ENCODE results near the gene NBPF20.
A peak's percentile ranks its signal among the peaks of the same experiment; 100 is the strongest.
"Not testable (repeated sequence)": the region's sequence is repeated elsewhere in the genome, so short reads cannot be mapped to it uniquely, and the experiment has no call there.

NBPF20 gene

DNA sequence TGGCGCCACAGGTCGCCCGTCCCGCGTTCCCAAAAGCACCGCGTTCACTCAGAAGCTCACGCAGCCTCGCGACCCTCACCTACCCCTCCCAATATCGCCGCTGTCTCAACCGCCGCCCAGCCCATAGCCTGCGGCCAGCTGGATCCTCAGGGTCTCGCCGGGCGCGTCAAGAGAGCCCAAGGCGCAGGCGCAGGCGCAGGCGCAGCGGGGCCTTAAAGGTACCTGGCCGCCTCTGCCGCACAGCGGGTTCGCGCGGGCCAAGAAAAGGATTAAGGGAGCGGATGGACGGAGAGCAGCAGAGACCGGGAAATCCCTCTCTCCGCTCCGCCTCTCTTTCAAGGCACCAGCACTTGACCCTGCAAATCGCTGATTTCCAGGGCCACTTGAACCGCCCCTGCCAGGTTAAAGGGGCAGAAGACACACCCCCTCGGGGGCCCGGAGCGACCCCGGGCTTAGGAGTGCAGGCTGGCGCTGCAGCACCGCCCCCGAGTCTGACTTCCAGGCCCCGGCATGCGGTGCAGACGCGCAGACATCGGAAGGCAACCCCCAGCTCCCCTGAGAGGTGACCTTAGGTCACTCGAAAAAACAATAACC lies at the start of gene NBPF20:
TSS of gene NBPF20 (minus strand) at position 168 of the 594 bp plus-strand sequence. CDS start 20,331 bp downstream, outside the sequence.
- no peak for FAIRE-seq
- DNase-seq (ENCODE audit: insufficient read length, low spot score), result peak; percentile 90

DNA sequence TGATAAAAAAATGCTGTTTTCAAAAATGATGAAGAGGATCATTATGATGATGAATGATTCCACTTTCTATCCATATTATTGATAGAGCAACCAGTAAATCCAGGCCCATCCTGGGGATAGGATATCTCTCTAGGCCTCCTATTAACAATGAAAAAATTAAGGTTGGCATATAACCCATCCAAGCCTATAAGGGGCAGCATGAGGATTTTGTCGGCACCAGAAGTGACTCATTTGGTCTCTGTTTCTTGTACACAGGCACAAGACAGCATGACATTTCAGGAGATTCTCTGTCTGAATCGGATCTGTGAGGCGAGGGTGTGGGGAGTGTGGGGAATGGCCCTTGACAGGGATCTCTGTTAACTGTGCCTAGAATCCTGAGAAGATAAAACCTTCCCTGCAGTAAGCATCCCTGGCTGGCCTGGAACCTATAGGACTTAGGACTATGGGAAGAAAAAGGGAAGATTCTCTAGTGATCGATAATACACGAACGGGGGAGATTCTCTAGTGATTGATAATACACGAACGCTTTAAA lies 49.5 kb upstream of the NBPF20 start:
- FAIRE-seq; DNase-seq (ENCODE audit: insufficient read length, low spot score): not testable (repeated sequence)

GRCh38 chr1:145472731-145473130 lies 47.3 kb upstream of the NBPF20 start:
- FAIRE-seq; DNase-seq (ENCODE audit: insufficient read length, low spot score): not testable (repeated sequence)

GRCh38 chr1:145471365-145471764 lies 46.0 kb upstream of the NBPF20 start:
- FAIRE-seq; DNase-seq (ENCODE audit: insufficient read length, low spot score): not testable (repeated sequence)

GRCh38 chr1:145465405-145466144 lies 40.2 kb upstream of the NBPF20 start:
- not testable (repeated sequence) for FAIRE-seq

DNA sequence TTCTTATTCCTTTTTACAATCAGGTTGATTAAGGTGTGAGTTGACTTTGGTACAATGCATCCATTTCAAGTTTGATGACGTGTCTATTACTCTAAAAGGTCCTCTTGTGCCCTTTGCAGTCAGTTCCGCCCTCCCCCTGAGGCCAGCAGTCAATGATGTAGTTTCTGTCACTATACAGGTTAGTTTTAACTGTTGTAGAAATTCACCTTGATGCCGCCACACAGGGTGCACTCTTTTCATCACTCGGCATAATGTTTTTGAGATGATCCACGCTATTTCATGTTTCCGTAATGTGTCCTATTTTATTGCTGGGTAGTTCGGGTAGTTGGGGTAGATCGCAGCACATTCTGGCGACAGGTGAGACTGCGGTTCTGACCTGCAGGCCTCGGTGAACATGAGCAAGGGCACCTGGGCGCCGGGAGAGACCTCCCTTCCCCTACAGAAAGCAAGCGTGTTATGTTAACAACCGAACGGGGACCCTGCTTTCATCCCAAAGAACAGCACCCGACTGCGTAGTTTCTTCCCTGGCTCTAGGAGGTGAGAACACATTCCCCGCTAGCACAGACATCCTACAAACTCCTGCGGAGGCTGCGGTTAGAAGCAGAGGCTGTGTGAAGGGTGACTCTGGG lies 39.4 kb upstream of the NBPF20 start:
- FAIRE-seq, result not testable (repeated sequence)

More at GRCh38 chr1:145465405-145466144, 40.2 kb upstream of the NBPF20 start:
- DNase-seq (ENCODE audit: insufficient read length, low spot score), result peak; percentile 9

DNA sequence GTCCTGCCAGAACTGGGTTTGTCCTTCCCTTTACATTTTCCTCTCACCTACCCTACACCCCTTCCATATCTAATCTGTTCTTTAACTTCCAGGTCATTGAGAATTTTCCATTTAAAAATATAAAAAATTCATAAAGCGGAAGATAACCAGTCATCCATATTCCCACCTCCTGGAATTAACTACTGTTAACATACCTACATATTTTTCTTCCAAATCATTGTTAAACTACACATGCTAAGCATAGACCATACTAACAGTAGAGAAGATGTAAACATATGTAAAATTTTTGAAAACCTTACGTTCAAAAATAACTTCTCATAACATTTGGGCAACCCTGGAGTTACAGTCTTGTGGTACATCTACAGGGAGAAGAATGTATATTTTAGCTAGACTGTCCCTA lies 38.6 kb upstream of the NBPF20 start:
- not testable (repeated sequence) for DNase-seq (ENCODE audit: insufficient read length, low spot score); FAIRE-seq

More for the DNA sequence above, 39.4 kb upstream of the NBPF20 start:
- DNase-seq (ENCODE audit: insufficient read length, low spot score), result not testable (repeated sequence)

- FAIRE-seq; DNase-seq (ENCODE audit: insufficient read length, low spot score): not testable (repeated sequence)
These were observed 35.3 kb upstream of the NBPF20 start for GRCh38 chr1:145460684-145461083.

DNA sequence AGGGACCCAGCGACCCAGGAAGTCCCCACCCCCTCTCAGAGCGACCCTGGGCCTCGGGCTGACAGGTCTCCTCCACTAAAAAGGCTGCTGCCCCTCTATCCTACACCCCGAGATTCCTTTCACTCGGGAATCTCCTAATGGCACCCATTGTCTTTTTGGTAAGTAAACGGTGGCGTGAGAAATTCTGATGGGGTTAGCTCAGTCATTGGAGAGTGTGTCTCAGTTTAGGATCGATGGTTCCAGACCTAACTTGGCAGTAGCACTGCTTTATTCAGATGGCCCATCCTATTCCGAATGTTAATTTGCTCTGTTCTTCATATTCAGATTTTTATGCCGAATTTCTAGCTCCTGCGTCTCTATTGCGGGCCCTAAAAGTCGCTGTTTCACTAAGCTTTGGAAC lies 34.6 kb upstream of the NBPF20 start:
- not testable (repeated sequence) for FAIRE-seq

DNA sequence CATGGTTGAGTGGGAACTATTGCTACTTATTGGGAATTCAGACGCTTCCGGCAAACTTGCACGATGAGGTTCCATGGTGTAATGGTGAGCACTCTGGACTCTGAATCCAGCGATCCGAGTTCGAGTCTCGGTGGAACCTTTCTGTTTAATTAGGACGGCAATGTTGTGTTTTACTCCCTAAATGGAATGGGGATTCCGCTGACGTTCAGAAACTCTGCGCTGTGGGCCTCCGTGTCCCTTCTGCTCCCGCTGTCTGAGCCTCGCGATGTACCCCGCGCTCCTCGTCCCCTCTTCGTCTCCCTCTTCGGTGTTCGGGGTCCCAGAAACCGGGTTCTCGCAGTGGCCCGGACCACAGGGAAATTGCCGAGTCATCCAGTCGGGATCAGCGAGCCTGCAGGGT lies 34.2 kb upstream of the NBPF20 start:
- FAIRE-seq; DNase-seq (ENCODE audit: insufficient read length, low spot score): not testable (repeated sequence)

More for the DNA sequence above, 34.6 kb upstream of the NBPF20 start:
- DNase-seq (ENCODE audit: insufficient read length, low spot score), result not testable (repeated sequence)

DNA sequence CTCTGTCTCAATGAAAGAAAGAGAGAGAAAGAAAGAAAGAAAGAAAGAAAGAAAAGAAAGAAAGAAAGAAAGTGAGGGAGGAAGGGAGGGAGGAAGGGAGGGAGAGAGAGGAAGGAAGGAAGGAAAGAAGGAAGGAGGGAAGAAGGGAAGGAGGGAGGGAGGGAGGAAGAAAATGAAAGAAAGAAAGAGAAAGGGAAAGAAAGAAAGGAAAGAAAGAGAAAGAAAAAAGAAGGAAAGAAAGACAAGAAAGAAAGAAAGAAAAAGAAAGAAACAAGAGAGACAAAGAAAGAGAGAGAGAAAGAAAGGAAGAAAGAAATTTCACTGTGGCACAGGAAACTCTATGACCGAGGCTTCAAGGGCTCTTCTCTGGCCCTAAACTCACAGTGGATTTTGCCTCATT lies 33.7 kb upstream of the NBPF20 start:
- not testable (repeated sequence) for FAIRE-seq; DNase-seq (ENCODE audit: insufficient read length, low spot score)

- not testable (repeated sequence) for FAIRE-seq; DNase-seq (ENCODE audit: insufficient read length, low spot score)
These were observed 29.4 kb upstream of the NBPF20 start for GRCh38 chr1:145454824-145455177.

DNA sequence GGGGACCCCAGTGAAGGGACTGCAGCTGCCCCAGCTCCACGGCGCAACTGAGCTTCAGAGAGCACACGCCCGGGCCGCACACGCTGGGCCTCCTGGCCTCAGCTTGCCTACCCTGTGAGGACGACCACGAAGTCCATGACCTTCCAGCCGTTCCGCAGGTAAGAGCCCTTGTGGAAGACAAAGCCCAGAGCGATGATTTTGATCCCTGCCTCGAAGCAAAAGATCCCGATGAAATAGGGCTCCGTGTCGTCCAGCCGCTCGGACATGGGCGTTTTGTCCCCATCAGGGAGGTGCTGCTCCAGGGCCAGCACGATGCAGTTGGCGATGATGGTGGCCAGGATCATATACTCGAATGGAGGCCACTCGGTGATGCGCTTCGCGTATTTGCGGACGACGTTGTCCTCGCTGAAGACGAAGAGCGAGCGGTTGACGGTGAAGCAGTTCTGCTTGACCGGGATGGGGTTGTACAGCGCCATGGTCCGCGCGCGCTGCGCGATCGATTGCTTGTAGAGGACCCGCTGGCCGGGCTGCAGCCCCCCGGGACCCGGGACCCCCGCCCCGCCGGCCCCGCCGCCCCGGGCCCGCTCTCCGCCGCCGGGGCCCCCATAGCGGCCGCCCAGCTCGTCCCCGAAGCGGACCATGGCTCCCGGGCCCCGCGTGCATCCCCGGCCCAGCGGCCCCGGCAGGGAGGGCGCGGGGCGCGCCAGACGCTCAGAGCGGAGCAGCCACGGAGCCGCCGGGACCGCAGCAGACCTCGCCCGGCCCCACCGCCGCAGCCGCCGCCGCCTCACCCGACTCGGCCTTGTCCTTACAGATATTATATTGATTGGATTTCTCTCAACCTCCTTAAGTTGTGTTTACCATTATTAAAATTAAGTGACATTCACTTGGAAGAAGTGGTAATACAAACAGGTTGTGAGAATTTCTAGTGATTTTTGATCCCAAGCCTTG lies 28.7 kb upstream of the NBPF20 start:
- not testable (repeated sequence) for DNase-seq (ENCODE audit: insufficient read length, low spot score); FAIRE-seq

DNA sequence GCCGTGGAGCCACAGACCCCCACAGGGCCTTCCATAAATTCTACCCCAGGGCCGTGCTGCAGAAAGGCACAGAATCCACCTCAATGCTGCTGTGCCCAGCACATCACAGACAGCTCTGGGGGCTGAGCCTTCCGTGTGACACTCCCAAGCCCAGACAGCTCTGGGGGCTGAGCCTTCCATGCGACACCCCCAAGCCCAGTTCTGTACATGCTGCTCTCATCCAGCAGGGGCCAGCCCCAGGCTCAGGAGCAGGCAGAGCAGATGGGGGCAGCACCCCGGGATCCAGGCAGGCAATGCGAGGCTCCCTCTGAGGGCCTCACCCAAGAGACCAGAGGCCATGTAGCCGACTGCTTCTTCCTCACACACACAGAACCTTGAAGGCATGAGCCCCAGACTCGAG lies 27.1 kb upstream of the NBPF20 start:
- not testable (repeated sequence) for DNase-seq (ENCODE audit: insufficient read length, low spot score); FAIRE-seq

DNA sequence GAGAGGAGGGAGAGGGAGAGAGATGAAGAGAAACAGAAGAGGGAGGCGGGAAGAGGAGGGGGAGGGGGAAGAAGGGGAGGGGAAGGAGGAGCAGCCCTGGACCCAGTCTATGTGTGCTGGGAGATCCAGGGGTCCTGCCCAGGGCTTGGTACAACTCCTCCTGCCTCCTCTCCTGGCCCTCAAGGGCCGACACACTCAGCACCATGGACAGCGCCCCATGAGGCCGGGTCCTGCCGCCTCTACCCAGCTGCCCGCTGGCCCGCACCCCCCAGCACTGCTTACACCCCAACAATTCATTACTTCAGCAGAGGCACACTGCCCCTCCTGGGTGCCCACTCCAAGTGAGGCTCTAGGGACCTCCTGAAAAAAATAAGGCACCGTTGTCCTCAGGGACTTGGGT lies 26.5 kb upstream of the NBPF20 start:
- FAIRE-seq; DNase-seq (ENCODE audit: insufficient read length, low spot score): not testable (repeated sequence)

DNA sequence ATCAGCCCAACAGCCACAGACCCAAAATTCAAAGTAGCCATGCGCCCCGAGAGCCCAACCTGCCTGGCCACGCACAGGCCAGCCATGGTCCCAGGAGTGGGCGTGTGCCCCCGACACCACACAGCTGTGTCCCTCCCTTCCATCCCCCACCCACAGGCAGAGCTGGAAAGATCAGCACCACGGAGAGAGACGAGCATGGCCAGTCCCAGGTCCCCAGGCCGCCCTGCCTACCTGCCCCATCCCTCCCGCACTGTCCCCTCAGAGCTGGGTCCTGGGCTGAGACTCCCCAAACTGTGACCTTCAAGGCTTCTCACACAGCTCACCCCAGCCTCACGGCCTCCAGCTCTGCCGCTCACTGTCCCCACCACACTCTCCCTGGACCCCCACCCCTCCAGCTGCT lies 19.8 kb upstream of the NBPF20 start:
- FAIRE-seq; DNase-seq (ENCODE audit: insufficient read length, low spot score): not testable (repeated sequence)

- not testable (repeated sequence) for DNase-seq (ENCODE audit: insufficient read length, low spot score); FAIRE-seq
These were observed 16.9 kb upstream of the NBPF20 start for GRCh38 chr1:145442340-145442739.

DNA sequence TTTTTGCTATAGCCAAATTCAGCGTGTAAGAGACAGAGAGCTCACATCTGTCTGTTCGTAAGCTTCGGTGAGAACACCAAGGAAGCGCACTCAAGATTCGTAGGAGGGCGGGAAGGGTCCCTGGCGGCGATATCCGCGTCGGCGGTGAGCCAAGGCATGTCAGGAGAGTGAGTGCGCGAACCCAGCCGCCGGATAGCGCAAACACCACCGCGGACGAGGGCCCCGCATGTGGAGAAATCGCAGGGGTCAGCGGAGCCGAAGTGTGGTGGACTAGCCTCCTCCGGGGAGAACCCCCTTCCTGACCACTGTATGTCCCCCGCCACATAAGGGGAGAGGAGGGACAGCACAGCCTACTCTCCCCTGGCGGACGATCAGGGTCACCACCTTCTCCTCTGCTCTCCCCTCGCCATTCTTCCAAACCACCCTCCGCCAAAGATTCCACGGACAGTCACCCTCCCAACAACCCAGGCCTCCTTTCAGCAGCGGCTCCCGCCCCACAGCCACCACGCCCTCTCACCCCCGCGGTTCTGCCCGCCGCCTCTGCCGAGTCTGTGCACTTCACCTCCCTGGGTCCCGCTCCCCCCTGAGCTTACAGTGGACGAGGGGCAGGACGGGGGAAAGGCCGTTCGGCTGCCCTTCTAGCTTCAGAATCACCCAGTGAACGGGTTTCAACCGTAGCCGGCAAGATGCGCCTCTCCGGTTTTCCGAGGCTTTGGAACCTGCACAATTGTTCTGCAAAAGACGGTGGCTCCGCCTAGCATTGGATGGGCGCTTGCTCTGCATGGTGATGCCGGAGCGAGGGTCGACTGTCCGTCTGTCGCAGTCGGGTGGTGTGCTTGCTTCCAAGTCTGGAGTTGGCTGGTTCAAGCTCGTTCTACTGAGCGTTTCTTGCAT lies 6.2 kb upstream of the NBPF20 start:
- FAIRE-seq; DNase-seq (ENCODE audit: insufficient read length, low spot score): not testable (repeated sequence)

- DNase-seq (ENCODE audit: insufficient read length, low spot score), result not testable (repeated sequence)
These were observed 5.4 kb upstream of the NBPF20 start for GRCh38 chr1:145430830-145431229.

More at GRCh38 chr1:145430830-145431229, 5.4 kb upstream of the NBPF20 start:
- not testable (repeated sequence) for FAIRE-seq
